NCI-H345 treated with DMSO at 0.1 percent for 48 hours (cell line): Measurements from ENCODE around the gene P4HA1.

Source experiments
- DNase-seq: peaks from one replicate; lab custom pipeline; 2025; ENCODE audit not compliant: unreplicated experiment; lab: John Stamatoyannopoulos, UW

Gene P4HA1

DNA sequence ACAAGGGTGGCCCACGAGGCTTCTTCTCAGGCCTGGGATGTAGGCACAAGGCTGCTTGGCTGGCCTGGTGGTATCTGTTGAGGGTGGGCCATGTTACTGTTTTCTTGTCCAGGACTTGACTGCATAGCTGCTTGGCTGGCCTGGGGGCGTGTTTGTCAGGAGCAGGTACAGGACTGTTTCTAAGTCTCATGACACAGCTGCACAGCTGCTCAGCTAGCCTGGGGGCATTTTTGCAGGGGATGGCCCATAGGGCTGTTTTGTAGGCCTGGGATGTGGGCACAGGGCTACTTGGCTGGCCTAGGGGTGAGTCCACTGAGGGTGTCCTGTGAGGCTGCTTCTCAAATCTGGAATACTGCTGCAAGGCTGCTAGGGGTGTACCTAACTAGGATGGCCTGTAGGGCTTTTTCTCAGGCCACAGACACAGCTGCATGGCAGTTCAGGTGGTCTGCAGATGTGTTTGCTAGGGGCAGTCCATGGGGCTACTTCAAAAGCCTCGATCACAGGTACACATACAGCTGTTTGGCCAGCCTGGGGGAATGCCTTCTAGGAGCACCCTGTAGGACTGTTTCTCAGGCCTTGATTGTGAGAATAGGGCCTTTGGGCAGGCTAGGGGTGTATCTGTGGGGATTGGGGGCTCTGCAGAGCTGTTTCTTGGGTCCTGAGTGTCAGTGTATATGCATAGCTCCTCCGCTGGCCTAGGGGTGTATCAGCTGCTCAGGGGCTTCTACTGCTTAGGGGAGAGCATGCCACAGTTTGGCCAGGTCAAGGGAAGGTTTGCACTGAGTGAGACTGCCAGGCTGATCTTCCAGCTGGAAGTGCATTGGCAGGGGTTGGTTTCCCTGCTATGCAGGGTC, 115.4 kb downstream of the P4HA1 start:
- DNase-seq = no peak

GRCh38 chr10:72980348-72980747, 116.3 kb downstream of the P4HA1 start:
- no peak for DNase-seq

DNA sequence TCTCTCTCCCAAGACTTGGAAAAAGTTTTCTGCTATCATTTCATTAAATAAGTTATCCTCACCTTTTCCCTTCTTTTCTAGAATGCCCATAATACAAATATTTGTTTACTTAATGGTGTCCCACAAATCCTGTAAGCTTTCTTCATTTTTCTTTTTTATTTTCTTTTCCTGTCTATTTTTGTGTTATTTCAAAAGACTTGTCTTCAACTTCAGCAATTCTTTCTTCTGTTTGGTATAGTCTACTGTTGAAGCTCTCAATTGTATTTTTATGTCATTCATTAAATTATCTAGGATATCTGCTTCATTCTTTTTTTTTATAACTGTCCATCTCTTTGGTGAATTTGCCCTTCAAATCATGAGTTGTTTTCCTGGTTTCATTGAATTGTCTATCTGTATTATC, 117.0 kb downstream of the P4HA1 start:
- no peak for DNase-seq

DNA sequence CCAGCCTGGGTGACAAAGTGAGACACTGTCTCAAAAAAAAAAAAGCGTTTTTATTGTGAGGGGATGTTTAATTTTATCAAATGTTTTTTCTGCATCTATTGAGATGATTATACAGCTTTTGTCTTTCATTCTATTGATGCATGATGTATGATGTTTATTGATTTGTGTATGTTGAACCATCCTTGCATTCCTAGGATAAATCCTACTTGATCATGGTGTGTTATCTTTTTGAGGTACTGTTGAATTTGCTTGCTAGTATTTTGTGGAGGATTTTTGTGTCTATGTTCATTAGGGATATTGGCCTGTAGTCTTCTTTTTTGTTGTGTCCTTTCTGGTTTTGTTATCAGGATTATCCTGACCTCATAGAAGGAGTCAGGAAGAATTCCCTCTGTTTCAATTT, 119.8 kb downstream of the P4HA1 start:
- no peak for DNase-seq
